ENCODE data around the gene TTBK2.

Gene TTBK2

GRCh38 chr15:42692997-42693396 lies 227.6 kb downstream of the TTBK2 start:
- no peak for DNase-seq (ENCODE audit: low spot score)

DNA sequence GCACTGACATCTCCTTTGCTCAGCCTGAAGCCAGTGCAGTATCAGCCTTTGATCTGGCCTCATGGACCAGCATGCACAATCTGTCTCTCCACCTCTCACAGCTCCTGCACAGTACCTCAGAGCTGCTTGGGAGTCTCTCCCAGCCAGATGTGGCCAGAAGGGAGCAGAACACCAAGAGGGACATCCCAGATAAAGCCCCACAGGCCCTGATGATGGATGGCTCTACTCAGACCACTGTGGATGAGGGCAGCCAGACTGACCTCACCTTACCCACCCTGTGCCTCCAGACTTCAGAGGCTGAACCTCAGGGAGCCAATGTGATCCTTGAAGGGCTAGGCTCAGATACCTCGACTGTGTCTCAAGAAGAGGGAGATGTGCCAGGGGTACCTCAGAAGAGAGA lies 228.0 kb downstream of the TTBK2 start:
- DNase-seq (ENCODE audit: low spot score), result no peak

DNA sequence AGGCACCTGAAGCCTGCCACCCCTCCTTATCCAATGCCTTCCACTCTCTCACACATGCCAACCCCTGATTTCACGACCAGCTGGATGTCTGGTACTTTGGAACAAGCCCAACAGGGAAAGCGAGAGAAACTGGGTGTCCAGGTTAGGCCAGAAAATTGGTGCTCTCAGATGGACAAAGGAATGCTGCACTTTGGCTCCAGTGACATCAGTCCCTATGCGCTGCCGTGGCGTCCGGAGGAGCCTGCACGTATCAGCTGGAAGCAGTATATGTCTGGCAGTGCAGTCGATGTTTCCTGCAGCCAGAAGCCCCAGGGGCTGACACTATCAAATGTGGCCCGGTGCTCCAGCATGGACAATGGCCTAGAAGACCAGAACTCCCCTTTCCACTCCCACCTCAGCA lies 228.8 kb downstream of the TTBK2 start:
- no peak for DNase-seq (ENCODE audit: low spot score)

DNA sequence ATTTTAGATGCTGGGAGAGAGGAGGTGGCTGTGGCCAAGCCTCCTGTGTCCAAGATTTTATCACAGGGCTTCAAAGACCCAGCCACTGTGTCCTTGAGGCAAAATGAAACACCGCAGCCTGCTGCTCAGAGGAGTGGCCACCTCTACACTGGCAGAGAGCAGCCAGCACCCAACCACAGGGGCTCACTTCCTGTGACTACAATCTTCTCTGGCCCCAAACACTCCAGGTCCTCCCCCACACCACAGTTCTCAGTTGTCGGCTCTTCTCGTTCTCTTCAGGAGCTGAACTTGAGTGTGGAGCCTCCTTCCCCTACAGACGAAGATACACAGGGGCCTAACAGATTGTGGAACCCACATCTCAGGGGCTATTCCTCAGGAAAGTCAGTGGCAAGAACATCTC lies 229.3 kb downstream of the TTBK2 start:
- no peak for DNase-seq (ENCODE audit: low spot score)
